Fibroblast of lung (primary cell): ENCODE measurements around the gene OMP. TPM values are rescaled to one million over a fixed set of nuclear protein-coding genes. Genes with fewer than 3 reads are reported as not detected.

Experiments
- DNase-seq, 2 donors: peaks; one replicate each; pipeline versions ENCODE4 v3.0.0 to v3.0.0-alpha.2; 2010; ENCODE audit warnings: low read depth in 2 of 2
- H2AFZ ChIP-seq: 2 replicates; pipeline ENCODE4 v1.5.1; 2012; ENCODE audit warnings: low read length, control low read depth, inconsistent platforms
- H3K27ac ChIP-seq: 2 replicates; pipeline ENCODE4 v1.5.1; 2011; ENCODE audit warnings: low read length, control low read depth; ENCODE audit not compliant: insufficient read depth
- H3K27me3 ChIP-seq: 2 replicates; pipeline ENCODE4 v1.5.1; 2011; ENCODE audit warnings: mild to moderate bottlenecking, low read length; ENCODE audit not compliant: control insufficient read depth, insufficient read depth
- H3K36me3 ChIP-seq: 2 replicates; pipeline ENCODE4 v1.5.1; 2011; ENCODE audit warnings: low read length; ENCODE audit not compliant: control insufficient read depth, insufficient read depth
- H3K4me1 ChIP-seq: 2 replicates; pipeline ENCODE4 v1.5.1; 2011; ENCODE audit warnings: low read length; ENCODE audit not compliant: control insufficient read depth, insufficient read depth; ENCODE audit errors: extremely low read depth
- H3K4me2 ChIP-seq: 2 replicates; pipeline ENCODE4 v1.5.1; 2011; ENCODE audit warnings: low read length, control low read depth; ENCODE audit not compliant: insufficient read depth; ENCODE audit errors: extremely low read depth
- H3K4me3 ChIP-seq, 4 experiments: fragments of 200-600 bp in 1 of 4; sonication (generic) in 1 of 4; replicated peaks in 1 of 4; 2 replicates each; pipeline ENCODE4 v1.5.1; 2011 to 2016; ENCODE audit warnings: low read length in 4 of 4, low read depth in 3 of 4, mild to moderate bottlenecking in 3 of 4, control low read depth in 2 of 4, inconsistent platforms in 1 of 4, mixed read lengths in 1 of 4; ENCODE audit not compliant: insufficient read depth in 1 of 4; ENCODE audit errors: control extremely low read depth in 1 of 4
- H3K79me2 ChIP-seq: 2 replicates; pipeline ENCODE4 v1.5.1; 2012; ENCODE audit warnings: mild to moderate bottlenecking, low read length, inconsistent platforms; ENCODE audit not compliant: control insufficient read depth, insufficient read depth
- H3K9ac ChIP-seq: 2 replicates; pipeline ENCODE4 v1.5.1; 2011; ENCODE audit warnings: mild to moderate bottlenecking, low read length, control low read depth; ENCODE audit not compliant: insufficient read depth
- H3K9me3 ChIP-seq: 2 replicates; pipeline ENCODE4 v1.5.1; 2012; ENCODE audit warnings: low read depth, low read length; ENCODE audit not compliant: control insufficient read depth, insufficient read depth
- H4K20me1 ChIP-seq: 2 replicates; pipeline ENCODE4 v1.5.1; 2011; ENCODE audit warnings: low read length; ENCODE audit not compliant: control insufficient read depth, insufficient read depth; ENCODE audit errors: extremely low read depth
- EZH2 ChIP-seq: IDR thresholded peaks from 2 replicates; pipeline ENCODE4 v1.5.1; 2012; ENCODE audit warnings: low read length, control low read depth, mild to moderate bottlenecking; ENCODE audit errors: missing control alignments
- polyA minus RNA-seq: library from RNA; depleted of rRNA, polyadenylated mRNA; stranded (reverse); fragments of >200 nt; gene quantifications from 2 replicates; pipeline ENCODE4 v1.2.3, GENCODE V29; 2011; ENCODE audit warnings: low replicate concordance
- polyA plus RNA-seq, 2 donors: library from polyadenylated mRNA; depleted of rRNA in 1 of 2; stranded (reverse) in 1 of 2; unstranded in 1 of 2; fragments of >200 nt; gene quantifications; 2 replicates each; pipeline ENCODE4 v1.2.1, GENCODE V29; 2011 to 2012; ENCODE audit warnings: missing spikeins in 1 of 2
- total RNA-seq: library from RNA; depleted of rRNA; stranded (reverse); fragments of >200 nt; gene quantifications from 2 replicates; pipeline ENCODE4 v1.2.1, GENCODE V29; 2014
- TF ChIP-seq, protein P1 (sequence below), 2 donors: IDR thresholded peaks in 1 of 2; conservative IDR thresholded peaks in 1 of 2; 1 replicate in 1 of 2; 2 replicates in 1 of 2; pipeline ENCODE4 v1.5.1; 2011 to 2012; ENCODE audit warnings: low read length in 2 of 2, control low read depth in 1 of 2, inconsistent platforms in 1 of 2, low read depth in 1 of 2, mild to moderate bottlenecking in 1 of 2

The OMP gene, protein sequence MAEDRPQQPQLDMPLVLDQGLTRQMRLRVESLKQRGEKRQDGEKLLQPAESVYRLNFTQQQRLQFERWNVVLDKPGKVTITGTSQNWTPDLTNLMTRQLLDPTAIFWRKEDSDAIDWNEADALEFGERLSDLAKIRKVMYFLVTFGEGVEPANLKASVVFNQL
- total RNA-seq = 0.51 and 0.83 TPM in 2 replicates
- polyA plus RNA-seq = not detected in 2 replicates
- not detected in 2 replicates for polyA plus RNA-seq (2012)
- polyA minus RNA-seq = not detected in 2 replicates

DNA sequence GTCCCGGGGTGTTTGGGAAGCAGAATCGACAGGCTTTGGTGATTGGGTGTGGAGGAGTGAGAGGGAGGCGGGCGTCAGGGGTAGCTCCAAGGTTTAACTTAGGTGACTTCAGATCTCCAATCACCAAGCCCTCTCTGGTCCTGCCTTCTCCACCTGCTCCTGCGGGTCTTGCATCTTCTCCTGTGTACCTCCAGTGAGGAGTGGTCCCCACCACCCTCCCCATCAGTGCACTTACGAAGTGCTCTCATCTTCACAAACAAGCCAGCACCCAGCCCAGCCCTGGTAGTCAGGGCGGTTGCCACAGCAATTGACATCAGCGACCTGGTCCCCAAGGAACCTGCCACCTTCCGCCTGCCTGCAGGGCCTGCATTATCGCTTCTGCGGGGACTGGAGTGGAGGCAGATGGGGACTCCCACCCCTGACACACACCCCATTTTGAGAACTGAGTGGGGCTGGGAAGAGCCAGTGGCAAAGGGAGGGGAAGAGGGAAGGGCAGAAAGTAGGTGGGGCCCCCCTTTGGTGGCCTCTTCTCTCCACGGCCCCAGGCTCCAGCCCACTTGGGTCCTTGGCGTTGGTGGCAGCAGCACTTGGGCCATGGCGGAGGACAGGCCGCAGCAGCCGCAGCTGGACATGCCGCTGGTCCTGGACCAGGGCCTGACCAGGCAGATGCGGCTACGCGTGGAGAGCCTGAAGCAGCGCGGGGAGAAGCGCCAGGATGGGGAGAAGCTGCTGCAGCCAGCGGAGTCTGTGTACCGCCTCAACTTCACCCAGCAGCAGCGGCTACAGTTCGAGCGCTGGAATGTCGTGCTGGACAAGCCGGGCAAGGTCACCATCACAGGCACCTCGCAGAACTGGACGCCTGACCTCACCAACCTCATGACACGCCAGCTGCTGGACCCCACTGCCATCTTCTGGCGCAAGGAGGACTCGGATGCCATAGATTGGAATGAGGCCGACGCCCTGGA is at the start of gene OMP:
TSS of gene OMP (plus strand) at position 595 of the 965 bp plus-strand sequence. CDS start at position 595, 0 bp downstream.
- no peaks in the 10 kb centered on the region for H3K9me3 ChIP-seq
- H3K27me3 ChIP-seq = no peaks in the 10 kb centered on the region
- no peaks in the 10 kb centered on the region for H4K20me1 ChIP-seq
- H3K4me2 ChIP-seq = no peak within 1 kb of the TSS
- H3K4me3 ChIP-seq = no peak within 1 kb of the TSS
- H3K79me2 ChIP-seq = no peaks in the 10 kb centered on the region
- H3K36me3 ChIP-seq = no peaks in the 10 kb centered on the region
- H3K27ac ChIP-seq = no peak within 1 kb of the TSS
- peaks cover 6% of the 10 kb centered on the region for H3K4me1 ChIP-seq
- no peak for DNase-seq
- no peak within 1 kb of the TSS for H3K9ac ChIP-seq
- no peak within 1 kb of the TSS for H2AFZ ChIP-seq
- TF ChIP-seq EZH2 = no peak
- TF ChIP-seq, protein P1, sequence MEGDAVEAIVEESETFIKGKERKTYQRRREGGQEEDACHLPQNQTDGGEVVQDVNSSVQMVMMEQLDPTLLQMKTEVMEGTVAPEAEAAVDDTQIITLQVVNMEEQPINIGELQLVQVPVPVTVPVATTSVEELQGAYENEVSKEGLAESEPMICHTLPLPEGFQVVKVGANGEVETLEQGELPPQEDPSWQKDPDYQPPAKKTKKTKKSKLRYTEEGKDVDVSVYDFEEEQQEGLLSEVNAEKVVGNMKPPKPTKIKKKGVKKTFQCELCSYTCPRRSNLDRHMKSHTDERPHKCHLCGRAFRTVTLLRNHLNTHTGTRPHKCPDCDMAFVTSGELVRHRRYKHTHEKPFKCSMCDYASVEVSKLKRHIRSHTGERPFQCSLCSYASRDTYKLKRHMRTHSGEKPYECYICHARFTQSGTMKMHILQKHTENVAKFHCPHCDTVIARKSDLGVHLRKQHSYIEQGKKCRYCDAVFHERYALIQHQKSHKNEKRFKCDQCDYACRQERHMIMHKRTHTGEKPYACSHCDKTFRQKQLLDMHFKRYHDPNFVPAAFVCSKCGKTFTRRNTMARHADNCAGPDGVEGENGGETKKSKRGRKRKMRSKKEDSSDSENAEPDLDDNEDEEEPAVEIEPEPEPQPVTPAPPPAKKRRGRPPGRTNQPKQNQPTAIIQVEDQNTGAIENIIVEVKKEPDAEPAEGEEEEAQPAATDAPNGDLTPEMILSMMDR (conservative IDR thresholded peaks at IDR 0.05 in 1 of 2, IDR thresholded peaks at IDR 0.05 in 1 of 2; ENCODE audit: low read depth in 1 of 2, low read length in 2 of 2) = no peak

DNA sequence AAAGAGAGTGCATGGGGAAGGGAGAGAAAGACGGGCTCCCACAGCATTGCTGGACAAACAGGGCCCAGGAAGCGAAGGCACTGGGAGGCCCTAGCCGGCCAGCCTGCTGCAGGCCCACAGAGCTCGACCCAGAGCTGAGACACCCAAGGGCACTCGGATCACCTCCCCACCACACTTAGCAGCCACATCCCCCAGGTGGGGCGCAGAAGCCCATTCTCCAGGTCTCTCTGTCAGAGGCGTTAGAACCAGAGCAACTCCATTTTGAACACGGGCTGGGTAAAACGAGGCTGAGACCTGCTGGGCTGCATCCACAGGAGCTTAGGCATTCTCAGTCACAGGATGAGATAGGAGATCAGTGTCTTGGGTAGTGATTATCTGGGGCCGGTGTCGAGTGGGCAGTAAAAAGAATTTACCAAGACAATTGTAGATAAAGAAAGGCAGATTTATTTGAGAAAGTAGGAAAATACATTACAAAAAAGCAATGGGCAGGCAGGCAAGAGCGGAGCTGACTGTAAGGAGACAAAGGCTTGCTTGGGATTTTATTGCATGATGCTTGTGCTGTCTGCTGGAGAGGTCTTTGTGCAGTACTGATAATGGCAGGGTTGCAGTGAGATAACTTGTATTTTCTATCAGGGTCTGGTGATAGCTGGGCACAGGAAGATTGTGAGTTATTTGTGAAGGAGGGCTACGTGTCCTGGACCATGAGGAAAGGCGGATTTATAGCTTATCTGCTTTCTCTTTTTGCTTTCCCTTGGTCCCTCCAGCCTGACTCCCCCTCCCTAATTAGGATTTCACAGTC is 49.2 kb upstream of the OMP start:
- H3K4me2 ChIP-seq = no peak overlapping the region
- H3K9ac ChIP-seq = no peak overlapping the region
- no peak overlapping the region for H2AFZ ChIP-seq
- TF ChIP-seq, protein P1 (conservative IDR thresholded peaks at IDR 0.05 in 1 of 2, IDR thresholded peaks at IDR 0.05 in 1 of 2; ENCODE audit: low read depth in 1 of 2, low read length in 2 of 2) = no peak
- no peak for TF ChIP-seq EZH2
- no peak overlapping the region for H3K27ac ChIP-seq
- DNase-seq = no peak
- H3K79me2 ChIP-seq = no peaks in the 10 kb centered on the region
- H3K27me3 ChIP-seq = peaks cover 10% of the 10 kb centered on the region
- no peaks in the 10 kb centered on the region for H3K9me3 ChIP-seq
- no peaks in the 10 kb centered on the region for H3K36me3 ChIP-seq
- no peaks in the 10 kb centered on the region for H4K20me1 ChIP-seq
- no peaks in the 10 kb centered on the region for H3K4me1 ChIP-seq
- no peak overlapping the region for H3K4me3 ChIP-seq

DNA sequence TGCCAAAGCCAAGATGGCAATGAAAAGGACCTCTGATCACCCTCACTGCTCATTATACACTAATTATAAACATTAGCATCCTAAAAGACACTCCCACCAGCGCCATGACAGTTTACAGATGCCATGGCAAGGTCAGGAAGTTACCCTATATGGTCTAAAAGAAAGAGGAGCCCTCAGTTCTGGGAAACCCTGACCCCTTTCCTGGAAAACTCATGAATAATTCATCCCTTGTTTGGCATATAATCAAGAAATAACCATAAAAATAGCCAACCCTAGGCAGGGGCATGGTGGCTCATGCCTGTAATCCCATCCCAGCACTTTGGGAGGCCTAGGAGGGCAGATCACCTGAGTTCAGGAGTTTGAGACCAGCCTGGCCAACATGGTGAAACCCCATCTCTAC is 48.6 kb upstream of the OMP start:
- Histone ChIP-seq H3K9me3 (no peaks in the 10 kb centered on the region), H3K4me1 (no peaks in the 10 kb centered on the region), H3K27ac (no peak overlapping the region), H4K20me1 (no peaks in the 10 kb centered on the region), H3K36me3 (no peaks in the 10 kb centered on the region), H3K9ac (no peak overlapping the region), H3K4me3 (no peak overlapping the region), H2AFZ (no peak overlapping the region), H3K27me3 (peaks cover 10% of the 10 kb centered on the region), H3K79me2 (no peaks in the 10 kb centered on the region), H3K4me2 (no peak overlapping the region)
- TF ChIP-seq, protein P1 (conservative IDR thresholded peaks at IDR 0.05 in 1 of 2, IDR thresholded peaks at IDR 0.05 in 1 of 2; ENCODE audit: low read depth in 1 of 2, low read length in 2 of 2) = no peak
- no peak for TF ChIP-seq EZH2
- no peak for DNase-seq
